Liver (tissue), 9 donors: Measurements from ENCODE around the gene KRT86. TPM values are rescaled to one million over a fixed set of nuclear protein-coding genes. Genes with fewer than 3 reads are reported as not detected.

Experiments used
- DNase-seq: peaks from one replicate; pipeline ENCODE4 v3.0.0-alpha.2; 2017; ENCODE audit warnings: low spot score
- H3K27ac ChIP-seq, 2 donors: one replicate each; pipeline ENCODE4 v1.7.0; 2013; ENCODE audit warnings: inconsistent platforms in 2 of 2, low read length in 2 of 2, control low read depth in 1 of 2, low read depth in 1 of 2, mild to moderate bottlenecking in 1 of 2
- H3K27me3 ChIP-seq, 4 donors: one replicate each; pipeline versions ENCODE4 v1.6.1 to v1.7.0; 2013; ENCODE audit warnings: low read length in 3 of 4, inconsistent platforms in 1 of 4, mild to moderate bottlenecking in 1 of 4, moderate library complexity in 1 of 4; ENCODE audit not compliant: control insufficient read depth in 4 of 4, insufficient read depth in 4 of 4
- H3K36me3 ChIP-seq, 4 donors: one replicate each; pipeline versions ENCODE4 v1.6.1 to v1.7.0; 2013; ENCODE audit warnings: low read length in 3 of 4, mild to moderate bottlenecking in 3 of 4, low read depth in 1 of 4, moderate library complexity in 1 of 4; ENCODE audit not compliant: control insufficient read depth in 4 of 4, insufficient read depth in 3 of 4
- H3K4me1 ChIP-seq, 4 donors: one replicate each; pipeline versions ENCODE4 v1.6.1 to v1.7.0; 2013; ENCODE audit warnings: low read length in 3 of 4, mild to moderate bottlenecking in 3 of 4, moderate library complexity in 1 of 4; ENCODE audit not compliant: control insufficient read depth in 4 of 4, insufficient read depth in 4 of 4
- H3K4me3 ChIP-seq, 3 donors: one replicate each; pipeline versions ENCODE4 v1.6.1 to v1.7.0; 2013; ENCODE audit warnings: low read length in 3 of 3, control low read depth in 1 of 3, low read depth in 1 of 3, mild to moderate bottlenecking in 1 of 3
- H3K9ac ChIP-seq, 2 donors: one replicate each; pipeline ENCODE4 v1.7.0; 2013; ENCODE audit warnings: low read length in 2 of 2, mild to moderate bottlenecking in 2 of 2, moderate library complexity in 2 of 2, control low read depth in 1 of 2, low read depth in 1 of 2
- H3K9me3 ChIP-seq, 4 donors: one replicate each; pipeline versions ENCODE4 v1.6.1 to v1.7.0; 2013; ENCODE audit warnings: low read length in 3 of 4; ENCODE audit not compliant: control insufficient read depth in 4 of 4
- EGR1 ChIP-seq, 2 donors: IDR thresholded peaks; 2 replicates each; pipeline ENCODE4 v1.6.1; 2016 to 2018; ENCODE audit warnings: antibody characterized with exemption in 2 of 2, low read depth in 2 of 2
- FOXA1 ChIP-seq: IDR thresholded peaks from 2 replicates; pipeline ENCODE4 v1.6.1; 2016; ENCODE audit warnings: antibody characterized with exemption
- FOXA2 ChIP-seq: IDR thresholded peaks from 2 replicates; pipeline ENCODE4 v1.6.1; 2016; ENCODE audit warnings: antibody characterized with exemption
- GABPA ChIP-seq, 2 donors: IDR thresholded peaks in 1 of 2; conservative IDR thresholded peaks in 1 of 2; 2 replicates each; pipeline ENCODE4 v1.6.1; 2016; ENCODE audit warnings: antibody characterized with exemption in 2 of 2, mild to moderate bottlenecking in 1 of 2, moderate library complexity in 1 of 2
- HNF4A ChIP-seq, 2 donors: conservative IDR thresholded peaks; 2 replicates each; pipeline ENCODE4 v1.6.1; 2016; ENCODE audit warnings: antibody characterized with exemption in 2 of 2, mild to moderate bottlenecking in 2 of 2
- HNF4G ChIP-seq: IDR thresholded peaks from 2 replicates; pipeline ENCODE4 v1.6.1; 2016; ENCODE audit warnings: antibody characterized with exemption
- JUND ChIP-seq, 2 donors: IDR thresholded peaks; 2 replicates each; pipeline ENCODE4 v1.6.1; 2016; ENCODE audit warnings: antibody characterized with exemption in 2 of 2
- NR2F2 ChIP-seq: IDR thresholded peaks from 2 replicates; pipeline ENCODE4 v1.6.1; 2016; ENCODE audit warnings: antibody characterized with exemption
- RAD21 ChIP-seq, 2 donors: IDR thresholded peaks; 2 replicates each; pipeline ENCODE4 v1.6.1; 2016; ENCODE audit warnings: antibody characterized with exemption in 2 of 2, mild to moderate bottlenecking in 2 of 2
- RXRA ChIP-seq, 2 donors: IDR thresholded peaks; 2 replicates each; pipeline ENCODE4 v1.6.1; 2017 to 2018; ENCODE audit warnings: antibody characterized with exemption in 2 of 2, mild to moderate bottlenecking in 1 of 2
- SP1 ChIP-seq: IDR thresholded peaks from 2 replicates; pipeline ENCODE4 v1.6.1; 2018; ENCODE audit warnings: antibody characterized with exemption, mild to moderate bottlenecking
- TAF1 ChIP-seq: conservative IDR thresholded peaks from 2 replicates; pipeline ENCODE4 v1.6.1; 2016; ENCODE audit warnings: antibody characterized with exemption, mild to moderate bottlenecking
- YY1 ChIP-seq: IDR thresholded peaks from 2 replicates; pipeline ENCODE4 v1.6.1; 2016; ENCODE audit warnings: antibody characterized with exemption, mild to moderate bottlenecking
- WGBS: extraction: QIAGEN DNeasy Blood & Tissue Kit; methylation state at CpG from one replicate; pipeline ENCODE4 v1.1.7; 2013; 5-methylcytosine and 5-hydroxymethylcytosine counted together
- polyA plus RNA-seq, 2 donors: library from polyadenylated mRNA; stranded (reverse) in 1 of 2; unstranded in 1 of 2; fragments of 200-250 nt in 1 of 2; fragments of >200 nt in 1 of 2; fragmentation: Nextera tagmentation in 1 of 2; extraction: Ambion mirVana in 1 of 2; gene quantifications; one replicate each; pipeline versions ENCODE4 v1.2.1 to v1.2.3, GENCODE V29; 2013 to 2015
- total RNA-seq, 2 donors: library from RNA; depleted of rRNA; stranded (reverse); fragments of >200 nt; gene quantifications; one replicate each; pipeline ENCODE4 v1.2.3, GENCODE V29; 2014
- TF ChIP-seq, protein P1 (sequence below): IDR thresholded peaks from 2 replicates; pipeline ENCODE4 v1.6.1; 2016; ENCODE audit warnings: antibody characterized with exemption
- TF ChIP-seq, protein P2 (sequence below): IDR thresholded peaks from 2 replicates; pipeline ENCODE4 v1.6.1; 2016; ENCODE audit warnings: antibody characterized with exemption
- TF ChIP-seq, protein P3 (sequence below): fragments of 150-350 bp; IDR thresholded peaks from 2 replicates; pipeline ENCODE4 v1.5.1; 2017; ENCODE audit warnings: improper control_type of control experiment, low read depth, low read length; ENCODE audit not compliant: missing input control
- TF ChIP-seq, protein P4 (sequence below): IDR thresholded peaks from 2 replicates; pipeline ENCODE4 v1.6.1; 2016; ENCODE audit warnings: antibody characterized with exemption
- TF ChIP-seq, protein P5 (sequence below): IDR thresholded peaks from 2 replicates; pipeline ENCODE4 v1.6.1; 2016; ENCODE audit warnings: antibody characterized with exemption, mild to moderate bottlenecking
- donor health status: healthy.
- donor health status: healthy.
- donor health status: healthy.
- donor health status: healthy.
- donor health status: healthy.

KRT86 gene
- total and polyA plus RNA-seq, 4 donors = 0.08 TPM; not detected in 3

DNA sequence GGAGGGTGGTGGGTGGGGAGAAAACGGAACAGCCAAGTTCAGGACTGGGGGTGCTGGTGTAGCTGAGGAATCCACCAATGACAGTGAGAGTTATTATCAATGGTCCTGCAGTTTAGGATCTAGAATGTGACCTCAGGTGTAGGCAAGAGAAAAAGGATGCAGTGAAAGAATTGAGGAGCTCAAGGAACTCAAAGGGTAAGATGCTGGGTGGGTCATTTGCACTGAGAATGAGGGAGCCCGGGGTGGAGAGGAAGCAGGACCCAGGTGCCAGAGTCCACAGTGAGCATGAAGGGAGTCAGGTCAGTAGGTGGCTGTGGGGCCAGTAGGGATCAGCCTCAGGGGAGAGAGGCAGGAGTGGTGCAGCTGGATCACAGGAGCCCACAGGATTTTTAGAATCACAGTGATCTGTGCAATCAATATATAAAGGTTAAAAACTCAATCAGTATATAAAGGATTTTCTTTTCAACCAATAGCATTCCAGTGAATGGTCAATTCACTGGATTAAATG, 44.6 kb upstream of the KRT86 start:
- no peak for DNase-seq
- no peak overlapping the region for H3K4me3 ChIP-seq
- no peaks in the 10 kb centered on the region for H3K36me3 ChIP-seq
- H3K9ac ChIP-seq = no peak overlapping the region
- peaks cover 0 to 14% (median 5%) of the 10 kb centered on the region in 4 donors for H3K27me3 ChIP-seq
- 65% methylated on average over 2 of the region's 2 CpGs for WGBS
- H3K9me3 ChIP-seq = no peaks in the 10 kb centered on the region
- TF ChIP-seq, protein P1, sequence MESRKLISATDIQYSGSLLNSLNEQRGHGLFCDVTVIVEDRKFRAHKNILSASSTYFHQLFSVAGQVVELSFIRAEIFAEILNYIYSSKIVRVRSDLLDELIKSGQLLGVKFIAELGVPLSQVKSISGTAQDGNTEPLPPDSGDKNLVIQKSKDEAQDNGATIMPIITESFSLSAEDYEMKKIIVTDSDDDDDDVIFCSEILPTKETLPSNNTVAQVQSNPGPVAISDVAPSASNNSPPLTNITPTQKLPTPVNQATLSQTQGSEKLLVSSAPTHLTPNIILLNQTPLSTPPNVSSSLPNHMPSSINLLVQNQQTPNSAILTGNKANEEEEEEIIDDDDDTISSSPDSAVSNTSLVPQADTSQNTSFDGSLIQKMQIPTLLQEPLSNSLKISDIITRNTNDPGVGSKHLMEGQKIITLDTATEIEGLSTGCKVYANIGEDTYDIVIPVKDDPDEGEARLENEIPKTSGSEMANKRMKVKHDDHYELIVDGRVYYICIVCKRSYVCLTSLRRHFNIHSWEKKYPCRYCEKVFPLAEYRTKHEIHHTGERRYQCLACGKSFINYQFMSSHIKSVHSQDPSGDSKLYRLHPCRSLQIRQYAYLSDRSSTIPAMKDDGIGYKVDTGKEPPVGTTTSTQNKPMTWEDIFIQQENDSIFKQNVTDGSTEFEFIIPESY = no peak
- TF ChIP-seq RXRA (IDR thresholded peaks at IDR 0.05) (no peak), YY1 (no peak), GABPA (IDR thresholded peaks at IDR 0.05 in 1 of 2, conservative IDR thresholded peaks at IDR 0.05 in 1 of 2) (no peak), RAD21 (IDR thresholded peaks at IDR 0.05) (no peak), SP1 (no peak), EGR1 (IDR thresholded peaks at IDR 0.05; ENCODE audit: low read depth in 2 of 2) (no peak), HNF4G (no peak), NR2F2 (no peak), FOXA1 (no peak), TAF1 (no peak), JUND (IDR thresholded peaks at IDR 0.05) (no peak), FOXA2 (no peak), HNF4A (conservative IDR thresholded peaks at IDR 0.05) (no peak)
- TF ChIP-seq, protein P2, sequence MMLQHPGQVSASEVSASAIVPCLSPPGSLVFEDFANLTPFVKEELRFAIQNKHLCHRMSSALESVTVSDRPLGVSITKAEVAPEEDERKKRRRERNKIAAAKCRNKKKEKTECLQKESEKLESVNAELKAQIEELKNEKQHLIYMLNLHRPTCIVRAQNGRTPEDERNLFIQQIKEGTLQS = no peak
- TF ChIP-seq, protein P3, sequence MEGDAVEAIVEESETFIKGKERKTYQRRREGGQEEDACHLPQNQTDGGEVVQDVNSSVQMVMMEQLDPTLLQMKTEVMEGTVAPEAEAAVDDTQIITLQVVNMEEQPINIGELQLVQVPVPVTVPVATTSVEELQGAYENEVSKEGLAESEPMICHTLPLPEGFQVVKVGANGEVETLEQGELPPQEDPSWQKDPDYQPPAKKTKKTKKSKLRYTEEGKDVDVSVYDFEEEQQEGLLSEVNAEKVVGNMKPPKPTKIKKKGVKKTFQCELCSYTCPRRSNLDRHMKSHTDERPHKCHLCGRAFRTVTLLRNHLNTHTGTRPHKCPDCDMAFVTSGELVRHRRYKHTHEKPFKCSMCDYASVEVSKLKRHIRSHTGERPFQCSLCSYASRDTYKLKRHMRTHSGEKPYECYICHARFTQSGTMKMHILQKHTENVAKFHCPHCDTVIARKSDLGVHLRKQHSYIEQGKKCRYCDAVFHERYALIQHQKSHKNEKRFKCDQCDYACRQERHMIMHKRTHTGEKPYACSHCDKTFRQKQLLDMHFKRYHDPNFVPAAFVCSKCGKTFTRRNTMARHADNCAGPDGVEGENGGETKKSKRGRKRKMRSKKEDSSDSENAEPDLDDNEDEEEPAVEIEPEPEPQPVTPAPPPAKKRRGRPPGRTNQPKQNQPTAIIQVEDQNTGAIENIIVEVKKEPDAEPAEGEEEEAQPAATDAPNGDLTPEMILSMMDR = no peak
- TF ChIP-seq, protein P4, sequence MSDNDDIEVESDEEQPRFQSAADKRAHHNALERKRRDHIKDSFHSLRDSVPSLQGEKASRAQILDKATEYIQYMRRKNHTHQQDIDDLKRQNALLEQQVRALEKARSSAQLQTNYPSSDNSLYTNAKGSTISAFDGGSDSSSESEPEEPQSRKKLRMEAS = no peak
- TF ChIP-seq, protein P5, sequence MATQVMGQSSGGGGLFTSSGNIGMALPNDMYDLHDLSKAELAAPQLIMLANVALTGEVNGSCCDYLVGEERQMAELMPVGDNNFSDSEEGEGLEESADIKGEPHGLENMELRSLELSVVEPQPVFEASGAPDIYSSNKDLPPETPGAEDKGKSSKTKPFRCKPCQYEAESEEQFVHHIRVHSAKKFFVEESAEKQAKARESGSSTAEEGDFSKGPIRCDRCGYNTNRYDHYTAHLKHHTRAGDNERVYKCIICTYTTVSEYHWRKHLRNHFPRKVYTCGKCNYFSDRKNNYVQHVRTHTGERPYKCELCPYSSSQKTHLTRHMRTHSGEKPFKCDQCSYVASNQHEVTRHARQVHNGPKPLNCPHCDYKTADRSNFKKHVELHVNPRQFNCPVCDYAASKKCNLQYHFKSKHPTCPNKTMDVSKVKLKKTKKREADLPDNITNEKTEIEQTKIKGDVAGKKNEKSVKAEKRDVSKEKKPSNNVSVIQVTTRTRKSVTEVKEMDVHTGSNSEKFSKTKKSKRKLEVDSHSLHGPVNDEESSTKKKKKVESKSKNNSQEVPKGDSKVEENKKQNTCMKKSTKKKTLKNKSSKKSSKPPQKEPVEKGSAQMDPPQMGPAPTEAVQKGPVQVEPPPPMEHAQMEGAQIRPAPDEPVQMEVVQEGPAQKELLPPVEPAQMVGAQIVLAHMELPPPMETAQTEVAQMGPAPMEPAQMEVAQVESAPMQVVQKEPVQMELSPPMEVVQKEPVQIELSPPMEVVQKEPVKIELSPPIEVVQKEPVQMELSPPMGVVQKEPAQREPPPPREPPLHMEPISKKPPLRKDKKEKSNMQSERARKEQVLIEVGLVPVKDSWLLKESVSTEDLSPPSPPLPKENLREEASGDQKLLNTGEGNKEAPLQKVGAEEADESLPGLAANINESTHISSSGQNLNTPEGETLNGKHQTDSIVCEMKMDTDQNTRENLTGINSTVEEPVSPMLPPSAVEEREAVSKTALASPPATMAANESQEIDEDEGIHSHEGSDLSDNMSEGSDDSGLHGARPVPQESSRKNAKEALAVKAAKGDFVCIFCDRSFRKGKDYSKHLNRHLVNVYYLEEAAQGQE = no peak
- no peak overlapping the region for H3K27ac ChIP-seq
- H3K4me1 ChIP-seq = peaks cover 0 to 4% (median 0%) of the 10 kb centered on the region in 4 donors
